K562 (cell line): ENCODE data around the gene ZNF322. TPM values are rescaled to one million over a fixed set of nuclear protein-coding genes. Genes with fewer than 3 reads are reported as not detected.

Experiments used
- CHCHD3 ChIP-seq: fragments of 250-450 bp; sonication (Bioruptor Pico); IDR thresholded peaks from 2 replicates; pipeline ENCODE4 v2.1.2; 2022; ENCODE audit warnings: mild to moderate bottlenecking
- E2F6 ChIP-seq, 2 experiments: IDR thresholded peaks; 2 replicates each; pipeline ENCODE4 v1.6.1; 2011; ENCODE audit warnings: borderline replicate concordance in 1 of 2, control low read depth in 1 of 2, low read depth in 1 of 2, low read length in 1 of 2, mild to moderate bottlenecking in 1 of 2, mixed read lengths in 1 of 2, moderate library complexity in 1 of 2; ENCODE audit not compliant: insufficient read depth in 1 of 2, insufficient read length in 1 of 2, poor library complexity in 1 of 2, severe bottlenecking in 1 of 2; ENCODE audit errors: extremely low read depth in 1 of 2
- EGR1 ChIP-seq: fragments of 450-650 bp; conservative IDR thresholded peaks from 2 replicates; pipeline ENCODE4 v1.6.1; 2017; ENCODE audit warnings: mild to moderate bottlenecking
- FOXK1 ChIP-seq: sonication (generic); formaldehyde crosslinking; IDR thresholded peaks from 2 replicates; pipeline ENCODE4 v1.8.0; 2022; ENCODE audit warnings: missing genetic modification reagents, mild to moderate bottlenecking, borderline replicate concordance
- HNRNPH1 ChIP-seq: fragments of 200-400 bp; formaldehyde crosslinking; optimal IDR thresholded peaks from 2 replicates; pipeline ENCODE3; 2017; ENCODE audit warnings: low read depth, mild to moderate bottlenecking, low read length, moderate library complexity
- MAZ ChIP-seq, 2 experiments: fragments of 450-650 bp in 1 of 2; sonication (generic) in 1 of 2; formaldehyde crosslinking; IDR thresholded peaks in 1 of 2; conservative IDR thresholded peaks in 1 of 2; 2 replicates each; pipeline versions ENCODE4 v1.4.0 to v1.5.0; 2020; ENCODE audit warnings: mild to moderate bottlenecking in 1 of 2, missing genetic modification reagents in 1 of 2
- MYNN ChIP-seq, 2 experiments: sonication (generic); formaldehyde crosslinking in 1 of 2; IDR thresholded peaks; 2 replicates each; pipeline versions ENCODE4 v1.5.0 to v1.6.1; 2016 to 2020; ENCODE audit warnings: antibody characterized with exemption in 1 of 2, missing genetic modification reagents in 1 of 2
- NBN ChIP-seq: fragments of 450-650 bp; IDR thresholded peaks from 2 replicates; pipeline ENCODE4 v1.6.1; 2016; ENCODE audit warnings: low read depth, mild to moderate bottlenecking
- NRF1 ChIP-seq, 2 experiments: fragments of 450-650 bp; IDR thresholded peaks in 1 of 2; conservative IDR thresholded peaks in 1 of 2; 2 replicates each; pipeline ENCODE4 v1.6.1; 2014; ENCODE audit warnings: mild to moderate bottlenecking in 2 of 2
- PHTF2 ChIP-seq: fragments of 250-450 bp; sonication (Bioruptor Pico); IDR thresholded peaks from 2 replicates; pipeline ENCODE4 v1.5.0; 2021; ENCODE audit warnings: mild to moderate bottlenecking
- RBM15 ChIP-seq: fragments of 200-400 bp; formaldehyde crosslinking; IDR thresholded peaks from 2 replicates; pipeline ENCODE4 v1.6.1; 2018; ENCODE audit warnings: mild to moderate bottlenecking, low read length, moderate library complexity; ENCODE audit not compliant: insufficient read depth
- SIN3B ChIP-seq: fragments of 450-650 bp; IDR thresholded peaks from 2 replicates; pipeline ENCODE4 v1.6.1; 2017; ENCODE audit warnings: low read depth, mild to moderate bottlenecking, moderate library complexity
- SMARCB1 ChIP-seq: IDR thresholded peaks from 2 replicates; pipeline ENCODE4 v1.6.1; 2011; ENCODE audit warnings: improper control_type of control experiment, low read depth; ENCODE audit not compliant: insufficient read length
- SP1 ChIP-seq: sonication (generic); formaldehyde crosslinking; IDR thresholded peaks from 2 replicates; pipeline ENCODE4 v1.8.1; 2022; ENCODE audit warnings: mild to moderate bottlenecking, missing genetic modification reagents
- STAT6 ChIP-seq: sonication (generic); formaldehyde crosslinking; IDR thresholded peaks from 2 replicates; pipeline ENCODE4 v1.8.1; 2023; ENCODE audit warnings: mild to moderate bottlenecking, missing genetic modification reagents
- TAF9B ChIP-seq: fragments of 450-650 bp; IDR thresholded peaks from 2 replicates; pipeline ENCODE4 v1.6.1; 2018; ENCODE audit warnings: mild to moderate bottlenecking; ENCODE audit not compliant: partially characterized antibody
- TOE1 ChIP-seq, 2 experiments: fragments of 450-650 bp in 1 of 2; sonication (generic) in 1 of 2; formaldehyde crosslinking in 1 of 2; IDR thresholded peaks; 2 replicates each; pipeline versions ENCODE4 v1.7.1 to v1.8.0; 2016 to 2022; ENCODE audit warnings: borderline replicate concordance in 2 of 2, mild to moderate bottlenecking in 2 of 2, antibody characterized with exemption in 1 of 2, inconsistent platforms in 1 of 2, low read depth in 1 of 2, missing genetic modification reagents in 1 of 2, moderate library complexity in 1 of 2
- U2AF1 ChIP-seq: fragments of 200-400 bp; formaldehyde crosslinking; optimal IDR thresholded peaks from 2 replicates; pipeline ENCODE3; 2017; ENCODE audit warnings: mild to moderate bottlenecking, low read depth, low read length, moderate library complexity
- ZBTB8A ChIP-seq: fragments of 450-650 bp; IDR thresholded peaks from 2 replicates; pipeline ENCODE4 v1.6.1; 2018; ENCODE audit warnings: mild to moderate bottlenecking, moderate library complexity; ENCODE audit not compliant: partially characterized antibody
- ZNF232 ChIP-seq: sonication (generic); formaldehyde crosslinking; IDR thresholded peaks from 2 replicates; pipeline ENCODE4 v1.8.0; 2022; ENCODE audit warnings: mild to moderate bottlenecking, missing genetic modification reagents
- ZNF584 ChIP-seq: fragments of 200-800 bp; sonication (Bioruptor generic); IDR thresholded peaks from 2 replicates; pipeline ENCODE4 v1.6.1; 2016; ENCODE audit warnings: low read depth, mild to moderate bottlenecking, missing genetic modification characterization, missing compliant biosample characterization
- polyA plus RNA-seq, 8 experiments: library from polyadenylated mRNA; depleted of rRNA in 4 of 8; stranded (reverse) in 5 of 8; unstranded in 3 of 8; fragments of >200 nt; fragmentation: Nextera tagmentation in 2 of 8; fragmentation: Illumina TruSeq in 1 of 8; extraction: Ambion mirVana in 2 of 8; extraction: Trizol in 1 of 8; gene quantifications; 2 replicates each; pipeline versions ENCODE4 v1.2.1 to v1.2.3, GENCODE V29; 2011 to 2014; ENCODE audit warnings: inconsistent platforms in 1 of 8, missing spikeins in 1 of 8
- total RNA-seq, 7 experiments: library from RNA; depleted of rRNA in 6 of 7; stranded (reverse); fragments of >200 nt in 6 of 7; fragmentation: Illumina TruSeq in 2 of 7; extraction: Trizol in 2 of 7; gene quantifications; 2 replicates each; pipeline versions ENCODE4 v1.2.1 to v1.2.3, GENCODE V29; 2011 to 2021; ENCODE audit warnings: low replicate concordance in 1 of 7

ZNF322 gene
- total and polyA plus RNA-seq, 9 of the 15 experiments (the other 6 are each of a cell fraction or from before 2014, with no cell fraction given) = 4.7 to 31.2 (median 18.7) TPM

- TF ChIP-seq STAT6 = no peak
- 0 out of 2 replicates have a peak, but pooled peaks have one; percentile 62 for TF ChIP-seq ZNF584 (CRISPR knock-in tag)
- TF ChIP-seq RBM15 = no peak
- 0 out of 2 replicates have a peak, but pooled peaks have one; percentile 46 for TF ChIP-seq MYNN (IDR thresholded peaks at IDR 0.05)
- TF ChIP-seq MYNN (CRISPR knock-in tag; IDR thresholded peaks at IDR 0.05) = no peak
- peak; percentile 85 for TF ChIP-seq SP1 (CRISPR knock-in tag)
- peak; percentile 69 to 81; a peak in 2 of 4 replicates for TF ChIP-seq MAZ (CRISPR knock-in tag; conservative IDR thresholded peaks at IDR 0.05 in 1 of 2, IDR thresholded peaks at IDR 0.05 in 1 of 2)
- TF ChIP-seq TOE1 (IDR thresholded peaks at IDR 0.05; ENCODE audit: borderline replicate concordance) = peak; percentile 99
- no peak for TF ChIP-seq TOE1 (CRISPR knock-in tag; IDR thresholded peaks at IDR 0.05; ENCODE audit: borderline replicate concordance, low read depth)
- peak; percentile 67 for TF ChIP-seq TAF9B
- TF ChIP-seq E2F6 (IDR thresholded peaks at IDR 0.05; ENCODE audit: borderline replicate concordance in 1 of 2, extremely low read depth in 1 of 2, insufficient read depth in 1 of 2, insufficient read length in 1 of 2, low read depth in 1 of 2, low read length in 1 of 2, poor library complexity in 1 of 2, severe bottlenecking in 1 of 2) = peak in 1 of 2 experiments; percentile 11
- TF ChIP-seq HNRNPH1 = no peak
- peak; percentile 42 for TF ChIP-seq SIN3B
- TF ChIP-seq NBN = 0 out of 2 replicates have a peak, but pooled peaks have one; percentile 33
- TF ChIP-seq SMARCB1 = no peak
- TF ChIP-seq NRF1 (conservative IDR thresholded peaks at IDR 0.05 in 1 of 2, IDR thresholded peaks at IDR 0.05 in 1 of 2) = peak; percentile 96
- no peak for TF ChIP-seq ZNF232 (CRISPR knock-in tag)
- peak; percentile 93 for TF ChIP-seq EGR1
- no peak for TF ChIP-seq ZBTB8A
- TF ChIP-seq CHCHD3 (CRISPR knock-in tag) = 0 out of 2 replicates have a peak, but pooled peaks have one; percentile 10
- TF ChIP-seq PHTF2 = no peak
- no peak for TF ChIP-seq FOXK1 (CRISPR knock-in tag)
- no peak for TF ChIP-seq U2AF1
These were observed at the start of gene ZNF322 (continued) for GRCh38 chr6:26659042-26659999.
